H1 (cell line): ENCODE data around the gene PLEKHA1. TPM values are rescaled to one million over a fixed set of nuclear protein-coding genes. Genes with fewer than 3 reads are reported as not detected.

Experiments used
- polyA plus RNA-seq, 7 experiments: library from polyadenylated mRNA; depleted of rRNA in 3 of 7; stranded (reverse) in 5 of 7; unstranded in 2 of 7; fragments of >200 nt in 5 of 7; fragments of 200-250 nt in 2 of 7; gene quantifications; 1 replicate in 5 of 7; 2 replicates in 1 of 7; 4 replicates in 1 of 7; pipeline versions ENCODE4 v1.2.1 to v1.2.3, GENCODE V29; 2011 to 2013; ENCODE audit warnings: missing spikeins in 2 of 7, mixed read lengths in 2 of 7
- total RNA-seq: library from RNA; stranded (reverse); fragmentation: NEBNext Ultra II Directional; extraction: Animal tissue kit (Norgen Biotek cat#: 25700); gene quantifications from 2 replicates; pipeline ENCODE4 v1.2.1, GENCODE V29; 2021
- TF ChIP-seq, protein P1 (sequence below): fragments of 300-600 bp; sonication (generic); IDR thresholded peaks from 2 replicates; pipeline ENCODE4 v1.7.1; 2012; ENCODE audit warnings: low read length, moderate library complexity, mild to moderate bottlenecking, inconsistent platforms; ENCODE audit not compliant: insufficient replicate concordance
- TF ChIP-seq, protein P2 (sequence below): IDR thresholded peaks from 2 replicates; pipeline ENCODE4 v1.6.1; 2012; ENCODE audit warnings: inconsistent platforms

The PLEKHA1 gene
- total and polyA plus RNA-seq, 2 of the 8 experiments (the other 6 are each of a cell fraction or from before 2014, with no cell fraction given), result 15.6 to 39.7 TPM

DNA sequence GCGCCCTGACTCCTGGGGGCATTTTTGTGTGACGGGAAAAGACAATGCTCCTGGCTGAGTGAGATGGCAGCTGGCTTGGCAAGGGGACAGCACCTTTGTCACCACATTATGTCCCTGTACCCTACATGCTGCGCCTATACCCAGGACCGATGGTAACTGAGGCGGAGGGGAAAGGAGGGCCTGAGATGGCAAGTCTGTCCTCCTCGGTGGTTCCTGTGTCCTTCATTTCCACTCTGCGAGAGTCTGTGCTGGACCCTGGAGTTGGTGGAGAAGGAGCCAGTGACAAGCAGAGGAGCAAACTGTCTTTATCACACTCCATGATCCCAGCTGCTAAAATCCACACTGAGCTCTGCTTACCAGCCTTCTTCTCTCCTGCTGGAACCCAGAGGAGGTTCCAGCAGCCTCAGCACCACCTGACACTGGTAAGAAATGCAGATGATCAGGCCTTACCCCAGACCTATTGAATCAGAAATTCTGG is 80.1 kb downstream of the PLEKHA1 start, which contains the start of gene ARMS2 (continued):
- TF ChIP-seq, protein P1, sequence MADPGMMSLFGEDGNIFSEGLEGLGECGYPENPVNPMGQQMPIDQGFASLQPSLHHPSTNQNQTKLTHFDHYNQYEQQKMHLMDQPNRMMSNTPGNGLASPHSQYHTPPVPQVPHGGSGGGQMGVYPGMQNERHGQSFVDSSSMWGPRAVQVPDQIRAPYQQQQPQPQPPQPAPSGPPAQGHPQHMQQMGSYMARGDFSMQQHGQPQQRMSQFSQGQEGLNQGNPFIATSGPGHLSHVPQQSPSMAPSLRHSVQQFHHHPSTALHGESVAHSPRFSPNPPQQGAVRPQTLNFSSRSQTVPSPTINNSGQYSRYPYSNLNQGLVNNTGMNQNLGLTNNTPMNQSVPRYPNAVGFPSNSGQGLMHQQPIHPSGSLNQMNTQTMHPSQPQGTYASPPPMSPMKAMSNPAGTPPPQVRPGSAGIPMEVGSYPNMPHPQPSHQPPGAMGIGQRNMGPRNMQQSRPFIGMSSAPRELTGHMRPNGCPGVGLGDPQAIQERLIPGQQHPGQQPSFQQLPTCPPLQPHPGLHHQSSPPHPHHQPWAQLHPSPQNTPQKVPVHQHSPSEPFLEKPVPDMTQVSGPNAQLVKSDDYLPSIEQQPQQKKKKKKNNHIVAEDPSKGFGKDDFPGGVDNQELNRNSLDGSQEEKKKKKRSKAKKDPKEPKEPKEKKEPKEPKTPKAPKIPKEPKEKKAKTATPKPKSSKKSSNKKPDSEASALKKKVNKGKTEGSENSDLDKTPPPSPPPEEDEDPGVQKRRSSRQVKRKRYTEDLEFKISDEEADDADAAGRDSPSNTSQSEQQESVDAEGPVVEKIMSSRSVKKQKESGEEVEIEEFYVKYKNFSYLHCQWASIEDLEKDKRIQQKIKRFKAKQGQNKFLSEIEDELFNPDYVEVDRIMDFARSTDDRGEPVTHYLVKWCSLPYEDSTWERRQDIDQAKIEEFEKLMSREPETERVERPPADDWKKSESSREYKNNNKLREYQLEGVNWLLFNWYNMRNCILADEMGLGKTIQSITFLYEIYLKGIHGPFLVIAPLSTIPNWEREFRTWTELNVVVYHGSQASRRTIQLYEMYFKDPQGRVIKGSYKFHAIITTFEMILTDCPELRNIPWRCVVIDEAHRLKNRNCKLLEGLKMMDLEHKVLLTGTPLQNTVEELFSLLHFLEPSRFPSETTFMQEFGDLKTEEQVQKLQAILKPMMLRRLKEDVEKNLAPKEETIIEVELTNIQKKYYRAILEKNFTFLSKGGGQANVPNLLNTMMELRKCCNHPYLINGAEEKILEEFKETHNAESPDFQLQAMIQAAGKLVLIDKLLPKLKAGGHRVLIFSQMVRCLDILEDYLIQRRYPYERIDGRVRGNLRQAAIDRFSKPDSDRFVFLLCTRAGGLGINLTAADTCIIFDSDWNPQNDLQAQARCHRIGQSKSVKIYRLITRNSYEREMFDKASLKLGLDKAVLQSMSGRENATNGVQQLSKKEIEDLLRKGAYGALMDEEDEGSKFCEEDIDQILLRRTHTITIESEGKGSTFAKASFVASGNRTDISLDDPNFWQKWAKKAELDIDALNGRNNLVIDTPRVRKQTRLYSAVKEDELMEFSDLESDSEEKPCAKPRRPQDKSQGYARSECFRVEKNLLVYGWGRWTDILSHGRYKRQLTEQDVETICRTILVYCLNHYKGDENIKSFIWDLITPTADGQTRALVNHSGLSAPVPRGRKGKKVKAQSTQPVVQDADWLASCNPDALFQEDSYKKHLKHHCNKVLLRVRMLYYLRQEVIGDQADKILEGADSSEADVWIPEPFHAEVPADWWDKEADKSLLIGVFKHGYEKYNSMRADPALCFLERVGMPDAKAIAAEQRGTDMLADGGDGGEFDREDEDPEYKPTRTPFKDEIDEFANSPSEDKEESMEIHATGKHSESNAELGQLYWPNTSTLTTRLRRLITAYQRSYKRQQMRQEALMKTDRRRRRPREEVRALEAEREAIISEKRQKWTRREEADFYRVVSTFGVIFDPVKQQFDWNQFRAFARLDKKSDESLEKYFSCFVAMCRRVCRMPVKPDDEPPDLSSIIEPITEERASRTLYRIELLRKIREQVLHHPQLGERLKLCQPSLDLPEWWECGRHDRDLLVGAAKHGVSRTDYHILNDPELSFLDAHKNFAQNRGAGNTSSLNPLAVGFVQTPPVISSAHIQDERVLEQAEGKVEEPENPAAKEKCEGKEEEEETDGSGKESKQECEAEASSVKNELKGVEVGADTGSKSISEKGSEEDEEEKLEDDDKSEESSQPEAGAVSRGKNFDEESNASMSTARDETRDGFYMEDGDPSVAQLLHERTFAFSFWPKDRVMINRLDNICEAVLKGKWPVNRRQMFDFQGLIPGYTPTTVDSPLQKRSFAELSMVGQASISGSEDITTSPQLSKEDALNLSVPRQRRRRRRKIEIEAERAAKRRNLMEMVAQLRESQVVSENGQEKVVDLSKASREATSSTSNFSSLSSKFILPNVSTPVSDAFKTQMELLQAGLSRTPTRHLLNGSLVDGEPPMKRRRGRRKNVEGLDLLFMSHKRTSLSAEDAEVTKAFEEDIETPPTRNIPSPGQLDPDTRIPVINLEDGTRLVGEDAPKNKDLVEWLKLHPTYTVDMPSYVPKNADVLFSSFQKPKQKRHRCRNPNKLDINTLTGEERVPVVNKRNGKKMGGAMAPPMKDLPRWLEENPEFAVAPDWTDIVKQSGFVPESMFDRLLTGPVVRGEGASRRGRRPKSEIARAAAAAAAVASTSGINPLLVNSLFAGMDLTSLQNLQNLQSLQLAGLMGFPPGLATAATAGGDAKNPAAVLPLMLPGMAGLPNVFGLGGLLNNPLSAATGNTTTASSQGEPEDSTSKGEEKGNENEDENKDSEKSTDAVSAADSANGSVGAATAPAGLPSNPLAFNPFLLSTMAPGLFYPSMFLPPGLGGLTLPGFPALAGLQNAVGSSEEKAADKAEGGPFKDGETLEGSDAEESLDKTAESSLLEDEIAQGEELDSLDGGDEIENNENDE, result no peak
- TF ChIP-seq, protein P2, sequence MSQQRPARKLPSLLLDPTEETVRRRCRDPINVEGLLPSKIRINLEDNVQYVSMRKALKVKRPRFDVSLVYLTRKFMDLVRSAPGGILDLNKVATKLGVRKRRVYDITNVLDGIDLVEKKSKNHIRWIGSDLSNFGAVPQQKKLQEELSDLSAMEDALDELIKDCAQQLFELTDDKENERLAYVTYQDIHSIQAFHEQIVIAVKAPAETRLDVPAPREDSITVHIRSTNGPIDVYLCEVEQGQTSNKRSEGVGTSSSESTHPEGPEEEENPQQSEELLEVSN, result no peak
